ENCODE data around the gene PIRT.
"Not testable (repeated sequence)": the region's sequence is repeated elsewhere in the genome, so short reads cannot be mapped to it uniquely, and the experiment has no call there.

The PIRT gene

DNA sequence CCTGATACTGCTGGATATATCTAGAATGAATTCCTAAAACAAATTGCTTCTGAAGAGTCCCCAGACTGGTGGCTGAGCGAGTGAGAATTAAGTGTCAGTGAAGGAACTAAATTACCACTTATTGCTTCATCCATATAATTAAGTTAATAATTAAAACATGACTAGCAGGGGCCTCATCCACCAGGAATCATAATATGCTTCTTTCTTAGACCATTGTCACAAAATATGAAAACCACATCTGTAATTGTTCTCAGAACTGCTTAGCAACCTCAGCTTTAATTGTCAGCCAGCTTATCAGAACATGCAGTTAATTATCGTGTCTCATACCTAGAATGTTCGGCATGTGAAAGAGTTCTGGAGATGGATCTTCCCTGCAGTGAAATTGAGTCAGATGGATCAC lies 21.2 kb upstream of the PIRT start:
- no peak overlapping the region for H3K27ac ChIP-seq
- TF ChIP-seq, protein P1, sequence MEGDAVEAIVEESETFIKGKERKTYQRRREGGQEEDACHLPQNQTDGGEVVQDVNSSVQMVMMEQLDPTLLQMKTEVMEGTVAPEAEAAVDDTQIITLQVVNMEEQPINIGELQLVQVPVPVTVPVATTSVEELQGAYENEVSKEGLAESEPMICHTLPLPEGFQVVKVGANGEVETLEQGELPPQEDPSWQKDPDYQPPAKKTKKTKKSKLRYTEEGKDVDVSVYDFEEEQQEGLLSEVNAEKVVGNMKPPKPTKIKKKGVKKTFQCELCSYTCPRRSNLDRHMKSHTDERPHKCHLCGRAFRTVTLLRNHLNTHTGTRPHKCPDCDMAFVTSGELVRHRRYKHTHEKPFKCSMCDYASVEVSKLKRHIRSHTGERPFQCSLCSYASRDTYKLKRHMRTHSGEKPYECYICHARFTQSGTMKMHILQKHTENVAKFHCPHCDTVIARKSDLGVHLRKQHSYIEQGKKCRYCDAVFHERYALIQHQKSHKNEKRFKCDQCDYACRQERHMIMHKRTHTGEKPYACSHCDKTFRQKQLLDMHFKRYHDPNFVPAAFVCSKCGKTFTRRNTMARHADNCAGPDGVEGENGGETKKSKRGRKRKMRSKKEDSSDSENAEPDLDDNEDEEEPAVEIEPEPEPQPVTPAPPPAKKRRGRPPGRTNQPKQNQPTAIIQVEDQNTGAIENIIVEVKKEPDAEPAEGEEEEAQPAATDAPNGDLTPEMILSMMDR (conservative IDR thresholded peaks at IDR 0.05) = no peak

DNA sequence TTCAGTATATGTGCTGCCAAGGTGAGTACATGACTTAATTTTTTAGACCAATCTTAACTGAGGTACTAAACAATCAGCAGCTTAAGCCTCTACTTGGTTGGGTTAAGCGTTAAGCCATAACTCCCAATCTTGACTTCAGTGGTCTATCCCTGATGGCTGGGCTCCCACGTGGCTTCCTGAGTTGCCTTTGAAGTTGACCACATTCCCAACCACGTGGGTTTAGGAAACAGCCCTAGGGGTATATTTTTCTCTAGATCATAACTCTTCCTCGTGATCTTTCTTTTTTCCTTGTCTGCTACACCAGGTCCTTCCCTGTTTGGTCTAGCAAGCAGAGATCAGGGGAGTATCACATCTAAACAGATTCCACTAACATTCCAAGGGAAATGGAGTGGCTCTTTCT lies 20.1 kb upstream of the PIRT start:
- no peak overlapping the region for H3K27ac ChIP-seq
- TF ChIP-seq, protein P1 (conservative IDR thresholded peaks at IDR 0.05) = no peak

DNA sequence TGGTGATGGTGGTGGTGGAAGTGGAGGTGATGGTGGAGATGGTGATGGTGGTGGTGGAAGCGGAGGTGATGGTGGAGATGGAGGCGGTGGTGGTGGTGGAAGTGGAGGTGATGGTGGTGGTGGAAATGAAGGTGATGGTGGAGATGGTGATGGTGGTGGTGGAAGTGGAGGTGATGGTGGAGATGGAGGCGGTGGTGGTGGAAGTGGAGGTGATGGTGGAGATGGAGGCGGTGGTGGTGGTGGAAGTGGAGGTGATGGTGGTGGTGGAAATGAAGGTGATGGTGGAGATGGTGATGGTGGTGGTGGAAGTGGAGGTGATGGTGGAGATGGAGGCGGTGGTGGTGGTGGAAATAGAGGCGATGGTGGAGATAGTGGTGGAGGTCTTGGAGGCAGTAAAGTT lies 8.7 kb upstream of the PIRT start:
- H3K27ac ChIP-seq = not testable (repeated sequence)

DNA sequence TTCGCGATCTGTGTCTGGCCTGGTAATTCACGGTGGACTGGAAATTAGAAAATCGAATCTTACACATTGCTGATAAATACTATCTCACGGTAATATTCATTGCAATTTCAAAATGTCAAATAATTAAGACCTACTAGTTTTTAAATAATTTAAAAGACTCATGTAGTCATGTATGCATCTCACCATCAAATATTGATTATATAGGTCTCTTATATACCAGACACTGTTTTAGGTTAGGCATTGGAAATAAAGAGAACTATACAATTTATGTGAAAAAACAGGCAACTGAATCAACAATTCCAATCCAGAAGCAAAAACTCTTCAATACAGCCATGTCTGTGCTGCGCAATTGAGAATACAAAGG lies 7.5 kb upstream of the PIRT start:
- H3K27ac ChIP-seq = no peak overlapping the region; the same call in 1 of the 2 replicates
- TF ChIP-seq, protein P1 (conservative IDR thresholded peaks at IDR 0.05) = peak; percentile 44

DNA sequence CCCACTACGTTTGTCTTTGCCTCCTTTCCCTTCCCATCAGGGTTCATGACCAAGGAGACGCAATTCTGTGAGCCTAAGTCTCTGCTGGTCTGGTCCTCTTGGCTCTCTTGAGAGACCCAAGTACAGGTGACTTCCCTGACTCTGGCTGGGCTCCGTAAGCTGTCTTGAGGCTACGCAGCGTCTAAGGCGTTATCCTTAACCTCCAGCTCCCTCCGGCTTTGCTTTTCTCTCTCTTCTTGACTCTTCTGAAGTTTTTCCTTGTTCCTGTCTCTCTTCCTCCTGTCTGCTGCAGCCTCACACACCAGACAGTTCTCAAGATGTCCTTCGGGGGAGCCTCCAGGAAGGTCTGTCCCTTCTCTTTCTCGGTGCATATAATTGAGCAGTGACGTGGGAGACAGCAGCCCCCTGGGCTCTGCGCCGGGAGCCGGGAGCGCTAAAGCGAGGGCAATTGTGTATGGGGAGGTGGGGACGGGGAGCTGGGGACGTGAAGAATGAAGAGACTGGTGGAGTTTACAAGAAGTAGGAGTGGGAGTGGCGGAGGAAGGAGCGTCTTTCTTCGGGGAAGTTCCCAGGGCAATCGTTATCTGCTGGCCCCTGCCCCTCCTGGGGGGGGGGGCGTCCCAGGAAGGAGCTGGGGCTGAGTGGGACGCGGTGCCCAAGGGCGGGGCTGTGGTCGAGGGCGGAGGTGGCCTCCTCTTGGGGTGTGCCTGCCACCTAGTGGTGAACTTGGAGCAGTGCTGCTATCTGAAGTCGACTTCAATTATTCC lies 6.9 kb upstream of the PIRT start:
- H3K27ac ChIP-seq = peak overlapping the region; percentile 51
- TF ChIP-seq, protein P1 (conservative IDR thresholded peaks at IDR 0.05) = peak; percentile 95

DNA sequence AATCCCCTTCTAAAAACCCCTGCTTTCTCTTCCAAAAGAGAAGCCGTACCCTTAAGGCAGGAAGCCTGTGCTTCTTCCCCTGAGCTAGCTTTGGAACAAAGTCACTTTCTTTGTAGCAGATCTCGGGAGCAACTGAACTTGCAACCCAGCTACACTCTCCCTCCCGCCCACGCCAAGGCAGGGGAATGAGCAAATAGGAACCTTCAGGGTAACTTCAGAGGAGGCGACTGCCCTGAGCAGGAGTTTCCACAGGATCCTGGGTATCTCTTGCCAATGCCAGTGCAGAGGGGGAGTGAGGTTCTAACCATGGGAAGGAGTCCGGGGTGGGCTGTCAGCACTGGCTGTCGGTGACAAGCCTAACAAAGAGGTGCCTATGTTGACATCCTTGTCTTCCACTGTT lies 5.9 kb upstream of the PIRT start:
- H3K27ac ChIP-seq = peak overlapping the region; percentile 51
- TF ChIP-seq, protein P1 (conservative IDR thresholded peaks at IDR 0.05) = no peak

DNA sequence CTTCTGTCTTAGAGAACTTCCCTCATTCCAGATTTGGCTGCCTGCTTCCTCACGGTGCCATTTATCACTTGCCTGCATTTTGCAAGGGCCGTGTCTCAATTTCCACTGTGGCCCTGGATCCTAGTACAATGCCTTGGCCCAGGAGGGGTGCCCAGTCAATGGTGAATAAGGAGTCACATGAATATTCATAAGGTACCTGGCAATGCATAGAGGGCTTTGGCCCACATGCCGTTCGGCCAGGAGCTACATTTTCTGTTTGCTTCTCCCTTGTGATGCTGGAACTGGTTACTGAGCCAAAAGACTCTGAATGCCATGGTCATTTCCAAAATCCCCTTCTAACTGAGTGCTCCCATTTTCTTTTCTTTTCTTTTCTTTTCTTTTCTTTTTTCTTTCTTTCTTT lies 4.8 kb upstream of the PIRT start:
- TF ChIP-seq, protein P1 (conservative IDR thresholded peaks at IDR 0.05) = no peak
- no peak overlapping the region for H3K27ac ChIP-seq

DNA sequence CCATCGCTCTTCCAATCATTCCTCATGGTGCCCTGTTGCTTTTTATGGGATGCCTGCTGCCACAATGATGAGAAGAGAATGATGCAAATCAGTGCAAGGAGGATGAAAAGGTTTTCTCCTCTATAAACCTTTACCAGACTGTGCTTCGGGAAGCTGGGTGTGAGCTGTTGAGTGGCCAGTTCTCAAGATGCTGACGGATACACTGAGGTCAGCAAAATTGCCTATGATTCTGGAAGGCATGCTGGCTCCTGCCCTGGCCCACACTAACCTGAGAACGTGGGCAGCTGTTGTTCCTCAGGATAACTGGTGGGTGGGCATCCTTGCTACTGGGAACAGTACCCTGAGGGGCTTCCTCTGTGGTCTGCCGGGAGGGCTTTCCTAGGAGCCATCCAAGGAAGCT lies 795 bp upstream of the PIRT start:
- TF ChIP-seq, protein P1 (conservative IDR thresholded peaks at IDR 0.05) = no peak
- no peak overlapping the region for H3K27ac ChIP-seq

Measured in VCaP (cell line).